ENCODE data around the gene PRSS53.

The PRSS53 gene

DNA sequence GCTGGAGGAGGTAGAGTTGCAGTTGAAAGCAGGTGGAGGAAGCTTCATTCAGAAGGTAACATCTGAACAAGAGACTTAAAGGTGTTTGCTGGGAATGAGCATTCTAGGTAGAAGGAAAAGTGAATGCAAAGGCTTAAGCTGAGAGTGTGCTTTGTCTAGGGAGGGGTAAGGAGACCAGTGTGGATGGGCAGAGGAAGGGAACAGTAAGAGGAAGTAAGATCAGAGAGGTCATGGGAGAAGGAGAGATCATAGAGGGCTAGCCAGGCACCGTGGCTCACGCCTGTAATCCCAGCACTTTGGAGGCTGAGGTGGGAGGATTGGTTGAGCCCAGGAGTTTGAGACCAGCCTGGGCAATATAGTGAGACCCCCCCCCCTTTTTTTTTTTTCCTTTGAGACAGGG is 52.1 kb downstream of the PRSS53 start:
- DNase-seq = no peak

DNA sequence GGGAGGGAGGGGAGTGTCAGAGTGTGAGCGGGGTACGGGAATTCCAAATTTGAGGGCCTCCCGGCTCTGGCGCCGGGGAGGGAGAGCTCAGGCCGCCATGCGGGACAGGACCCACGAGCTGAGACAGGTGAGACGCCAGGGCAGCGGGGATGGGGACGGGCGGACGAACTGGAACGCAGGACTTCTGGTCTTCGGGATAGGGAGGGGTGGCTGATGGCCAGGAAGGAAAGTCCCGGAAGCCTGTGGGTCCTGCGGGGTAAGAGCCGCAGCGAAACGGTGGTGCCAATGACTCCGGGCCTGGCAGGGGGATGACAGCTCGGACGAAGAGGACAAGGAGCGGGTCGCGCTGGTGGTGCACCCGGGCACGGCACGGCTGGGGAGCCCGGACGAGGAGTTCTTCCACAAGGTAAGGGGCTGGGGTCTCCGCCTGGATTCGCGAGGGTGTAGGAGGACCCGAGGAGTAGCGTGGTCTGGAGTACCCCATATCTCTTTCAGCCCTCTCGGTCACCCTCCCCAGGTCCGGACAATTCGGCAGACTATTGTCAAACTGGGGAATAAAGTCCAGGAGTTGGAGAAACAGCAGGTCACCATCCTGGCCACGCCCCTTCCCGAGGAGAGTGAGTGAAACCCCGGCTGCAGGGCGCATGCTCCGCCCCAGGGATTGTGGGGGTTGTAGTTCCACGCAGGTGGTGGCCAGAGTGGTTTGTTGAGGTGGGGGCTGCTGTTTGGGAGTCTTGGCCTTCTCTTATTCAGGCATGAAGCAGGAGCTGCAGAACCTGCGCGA is 54.8 kb downstream of the PRSS53 start:
- peak; percentile 62 to 81 (median 69) for DNase-seq

Measured in activated naive CD4-positive, alpha-beta T cell (primary cell).